WTC11 (cell line): ENCODE data around the gene BOC. TPM values are rescaled to one million over a fixed set of nuclear protein-coding genes. Genes with fewer than 3 reads are reported as not detected.

Source experiments
- ATAC-seq: fragments of 200-7000 bp; cut with Tn5 transposase; 2 replicates; pipeline ENCODE4 v1.10.0; 2021; ENCODE audit warnings: mild to moderate bottlenecking, moderate library complexity
- CTCF ChIA-PET: fragments of 300-600 bp; sonication (Branson Sonifier 250); formaldehyde crosslinking; loops from one replicate; lab custom pipeline; 2021; ENCODE audit warnings: antibody characterized with exemption; lab: Charles Lee
- POLR2A ChIA-PET: fragments of 350-600 bp; sonication (Branson Sonifier 250); formaldehyde crosslinking; loops from one replicate; lab custom pipeline; 2021; ENCODE audit warnings: antibody characterized with exemption; lab: Charles Lee
- DNase-seq: peaks from one replicate; pipeline ENCODE4 v3.0.0; 2021; ENCODE audit warnings: low spot score
- H3K27ac Mint-ChIP-seq: 2 replicates; pipeline ENCODE4 v1.8.0; 2021; ENCODE audit warnings: mixed read lengths
- H3K27me3 Mint-ChIP-seq: 2 replicates; pipeline ENCODE4 v1.8.0; 2021; ENCODE audit warnings: low read depth, mild to moderate bottlenecking, moderate library complexity, mixed read lengths
- H3K36me3 Mint-ChIP-seq: 2 replicates; pipeline ENCODE4 v1.8.0; 2021; ENCODE audit warnings: mixed read lengths
- H3K4me1 Mint-ChIP-seq: 2 replicates; pipeline ENCODE4 v1.8.0; 2022; ENCODE audit warnings: mixed read lengths
- H3K4me3 Mint-ChIP-seq: 2 replicates; pipeline ENCODE4 v1.8.0; 2021; ENCODE audit warnings: mild to moderate bottlenecking, moderate library complexity, mixed read lengths
- H3K9me3 Mint-ChIP-seq: 2 replicates; pipeline ENCODE4 v1.8.0; 2021; ENCODE audit warnings: mixed read lengths
- AFF4 ChIP-seq: sonication (generic); formaldehyde crosslinking; IDR thresholded peaks from 2 replicates; pipeline ENCODE4 v1.8.1; 2023; ENCODE audit warnings: mild to moderate bottlenecking, missing genetic modification reagents, borderline replicate concordance
- ATF1 ChIP-seq: sonication (generic); formaldehyde crosslinking; IDR thresholded peaks from 2 replicates; pipeline ENCODE4 v1.8.1; 2023; ENCODE audit warnings: mild to moderate bottlenecking, moderate library complexity, missing genetic modification reagents
- CREM ChIP-seq: sonication (generic); formaldehyde crosslinking; IDR thresholded peaks from 2 replicates; pipeline ENCODE4 v1.8.1; 2022; ENCODE audit warnings: mild to moderate bottlenecking, missing genetic modification reagents, moderate library complexity
- E2F4 ChIP-seq: sonication (generic); formaldehyde crosslinking; IDR thresholded peaks from 2 replicates; pipeline ENCODE4 v1.8.1; 2022; ENCODE audit warnings: low read depth, mild to moderate bottlenecking, moderate library complexity, missing genetic modification reagents, borderline replicate concordance
- FOXP4 ChIP-seq: sonication (generic); formaldehyde crosslinking; IDR thresholded peaks from 2 replicates; pipeline ENCODE4 v1.8.0; 2022; ENCODE audit warnings: mild to moderate bottlenecking, missing genetic modification reagents
- GABPB1 ChIP-seq: sonication (generic); formaldehyde crosslinking; IDR thresholded peaks from 2 replicates; pipeline ENCODE4 v1.8.1; 2023; ENCODE audit warnings: mild to moderate bottlenecking, missing genetic modification reagents
- IRF1 ChIP-seq: sonication (generic); formaldehyde crosslinking; IDR thresholded peaks from 2 replicates; pipeline ENCODE4 v1.8.0; 2023; ENCODE audit warnings: missing genetic modification reagents
- JAZF1 ChIP-seq: fragments of 250-450 bp; sonication (Bioruptor Pico); IDR thresholded peaks from 2 replicates; pipeline ENCODE4 v1.9.0; 2021; ENCODE audit warnings: moderate library complexity, mild to moderate bottlenecking, inconsistent platforms
- JUN ChIP-seq: sonication (generic); formaldehyde crosslinking; IDR thresholded peaks from 2 replicates; pipeline ENCODE4 v1.8.0; 2023; ENCODE audit warnings: mild to moderate bottlenecking, missing genetic modification reagents
- MLX ChIP-seq: sonication (generic); formaldehyde crosslinking; IDR thresholded peaks from 2 replicates; pipeline ENCODE4 v1.8.1; 2023; ENCODE audit warnings: mild to moderate bottlenecking, missing genetic modification reagents, moderate library complexity
- NR2C2 ChIP-seq: sonication (generic); formaldehyde crosslinking; IDR thresholded peaks from 2 replicates; pipeline ENCODE4 v1.8.0; 2022; ENCODE audit warnings: mild to moderate bottlenecking, missing genetic modification reagents
- TCF7 ChIP-seq: sonication (generic); formaldehyde crosslinking; IDR thresholded peaks from 2 replicates; pipeline ENCODE4 v1.8.0; 2022; ENCODE audit warnings: mild to moderate bottlenecking, low read depth, missing genetic modification reagents, moderate library complexity
- USF2 ChIP-seq: sonication (generic); formaldehyde crosslinking; IDR thresholded peaks from 2 replicates; pipeline ENCODE4 v1.8.1; 2023; ENCODE audit warnings: mild to moderate bottlenecking, missing genetic modification reagents, moderate library complexity
- ZMAT4 ChIP-seq: fragments of 250-450 bp; sonication (Bioruptor Pico); IDR thresholded peaks from 2 replicates; pipeline ENCODE4 v1.9.0; 2021; ENCODE audit warnings: mild to moderate bottlenecking
- ZNF219 ChIP-seq: sonication (generic); formaldehyde crosslinking; IDR thresholded peaks from 2 replicates; pipeline ENCODE4 v1.8.0; 2023; ENCODE audit warnings: missing genetic modification reagents, mild to moderate bottlenecking, borderline replicate concordance
- ZNF532 ChIP-seq: fragments of 250-450 bp; sonication (Bioruptor Pico); IDR thresholded peaks from 2 replicates; pipeline ENCODE4 v1.9.0; 2021; ENCODE audit warnings: mild to moderate bottlenecking, borderline replicate concordance
- total RNA-seq: library from RNA; stranded (reverse); gene quantifications from 3 replicates; pipeline ENCODE4 v1.2.3, GENCODE V29; 2021

Gene BOC
- total RNA-seq, 1 experiment from 2014 or later: 8.0 TPM

- H3K27me3 Mint-ChIP-seq: no peaks in the 10 kb centered on the region; the same call in 1 of the 2 replicates
- TF ChIP-seq ZNF219 (no peak), JAZF1 (CRISPR knock-in tag) (no peak), USF2 (CRISPR knock-in tag) (no peak), CREM (CRISPR knock-in tag) (no peak), IRF1 (CRISPR knock-in tag) (no peak), JUN (CRISPR knock-in tag) (no peak), ZNF532 (CRISPR knock-in tag) (no peak), E2F4 (CRISPR knock-in tag) (no peak), NR2C2 (no peak), ZMAT4 (CRISPR knock-in tag) (no peak)
- POLR2A ChIA-PET: no interaction called here
- H3K4me3 Mint-ChIP-seq: no peak overlapping the region
- H3K36me3 Mint-ChIP-seq: no peaks in the 10 kb centered on the region; the same call in 1 of the 2 replicates
- DNase-seq (no peak), ATAC-seq (no peak)
- H3K27ac Mint-ChIP-seq: no peak overlapping the region
- CTCF ChIA-PET: no interaction called here
- no peaks in the 10 kb centered on the region for H3K9me3 Mint-ChIP-seq
- H3K4me1 Mint-ChIP-seq: no peaks in the 10 kb centered on the region
Observed at GRCh38 chr3:113285226-113285625, 73.9 kb downstream of the BOC start.

- H3K27ac Mint-ChIP-seq: no peak overlapping the region
- no peaks in the 10 kb centered on the region; the same call in 1 of the 2 replicates for H3K36me3 Mint-ChIP-seq
- H3K27me3 Mint-ChIP-seq: no peaks in the 10 kb centered on the region; the same call in 1 of the 2 replicates
- ATAC-seq: no peak
- no peaks in the 10 kb centered on the region for H3K9me3 Mint-ChIP-seq
- H3K4me3 Mint-ChIP-seq: no peak overlapping the region
- POLR2A ChIA-PET: no interaction called here
- TF ChIP-seq NR2C2 (no peak), TCF7 (CRISPR knock-in tag) (no peak), ATF1 (CRISPR knock-in tag) (no peak), GABPB1 (CRISPR knock-in tag) (no peak)
- no peak for DNase-seq
- H3K4me1 Mint-ChIP-seq: no peaks in the 10 kb centered on the region
- CTCF ChIA-PET: no interaction called here
Observed at GRCh38 chr3:113285741-113286140, 74.4 kb downstream of the BOC start.

- H3K27ac Mint-ChIP-seq: no peak overlapping the region
- ATAC-seq (no peak), DNase-seq (no peak)
- no peaks in the 10 kb centered on the region for H3K4me1 Mint-ChIP-seq
- ChIA-PET CTCF (interaction anchor here (0.7 to 3.7 kb wide), 3 partner anchors 22 to 551 kb away, joined by 3 to 31 read pairs (median 26); no protein-coding TSS in a partner anchor), POLR2A (no interaction called here)
- H3K36me3 Mint-ChIP-seq: no peaks in the 10 kb centered on the region
- H3K9me3 Mint-ChIP-seq: no peaks in the 10 kb centered on the region
- no peak overlapping the region for H3K4me3 Mint-ChIP-seq
- no peaks in the 10 kb centered on the region; the same call in 1 of the 2 replicates for H3K27me3 Mint-ChIP-seq
- TF ChIP-seq GABPB1 (CRISPR knock-in tag): no peak
- no peak for TF ChIP-seq FOXP4 (CRISPR knock-in tag)
- TF ChIP-seq TCF7 (CRISPR knock-in tag): no peak
- TF ChIP-seq MLX: no peak
- TF ChIP-seq AFF4 (CRISPR knock-in tag): no peak
- no peak for TF ChIP-seq USF2 (CRISPR knock-in tag)
Observed at GRCh38 chr3:113286524-113286923, 75.2 kb downstream of the BOC start.
